HG02870 (cell line): ENCODE results near the gene HMCN2.
"Not testable (repeated sequence)": the region's sequence is repeated elsewhere in the genome, so short reads cannot be mapped to it uniquely, and the experiment has no call there.

Source experiments
- ATAC-seq: cut with Tn5 transposase; IDR thresholded peaks from one replicate; pipeline ENCODE4 v1.9.1; 2021; ENCODE audit warnings: mild to moderate bottlenecking, moderate library complexity; ENCODE audit not compliant: unreplicated experiment

HMCN2 gene

GRCh38 chr9:130327070-130327780, 61.7 kb downstream of the HMCN2 start:
- ATAC-seq: no peak

- ATAC-seq: no peak
These were observed 62.3 kb downstream of the HMCN2 start for GRCh38 chr9:130327781-130328348.

GRCh38 chr9:130328349-130328801, 62.8 kb downstream of the HMCN2 start:
- no peak for ATAC-seq

- no peak for ATAC-seq
These were observed 63.5 kb downstream of the HMCN2 start for GRCh38 chr9:130329061-130329460.

- ATAC-seq: no peak
These were observed 64.8 kb downstream of the HMCN2 start for GRCh38 chr9:130330202-130330862.

- no peak for ATAC-seq
These were observed 65.5 kb downstream of the HMCN2 start for GRCh38 chr9:130331061-130331460.

- ATAC-seq: no peak
These were observed 66.0 kb downstream of the HMCN2 start for GRCh38 chr9:130331573-130331972.

- ATAC-seq: no peak
These were observed 66.9 kb downstream of the HMCN2 start for GRCh38 chr9:130332384-130332926.

GRCh38 chr9:130333041-130333711, 67.6 kb downstream of the HMCN2 start:
- no peak for ATAC-seq

- no peak for ATAC-seq
These were observed 68.1 kb downstream of the HMCN2 start for GRCh38 chr9:130333712-130334062.

- ATAC-seq: no peak
These were observed 69.4 kb downstream of the HMCN2 start for GRCh38 chr9:130334915-130335314.

- no peak for ATAC-seq
These were observed 70.6 kb downstream of the HMCN2 start for GRCh38 chr9:130336027-130336610.

- no peak for ATAC-seq
These were observed 71.3 kb downstream of the HMCN2 start for GRCh38 chr9:130336885-130337284.

- no peak for ATAC-seq
These were observed 71.8 kb downstream of the HMCN2 start for GRCh38 chr9:130337318-130337717.

GRCh38 chr9:130337784-130338380, 72.3 kb downstream of the HMCN2 start:
- ATAC-seq: no peak

- not testable (repeated sequence) for ATAC-seq
These were observed 73.3 kb downstream of the HMCN2 start for GRCh38 chr9:130338891-130339290.

GRCh38 chr9:130339306-130339705, 73.7 kb downstream of the HMCN2 start:
- ATAC-seq: no peak

- no peak for ATAC-seq
These were observed 74.5 kb downstream of the HMCN2 start for GRCh38 chr9:130340011-130340410.

- ATAC-seq: not testable (repeated sequence)
These were observed 75.0 kb downstream of the HMCN2 start for GRCh38 chr9:130340557-130340956.

GRCh38 chr9:130341128-130341527, 75.6 kb downstream of the HMCN2 start:
- ATAC-seq: no peak
